Chondrocyte (in vitro differentiated cells): ENCODE data around the gene RAB33B. TPM values are rescaled to one million over a fixed set of nuclear protein-coding genes. Genes with fewer than 3 reads are reported as not detected.

ENCODE experiments used
- DNase-seq: peaks from one replicate; pipeline ENCODE4 v3.0.0; 2021; ENCODE audit warnings: mixed read lengths, low spot score
- H3K27ac Mint-ChIP-seq: one replicate; pipeline ENCODE4 v1.8.0; 2021; ENCODE audit warnings: mild to moderate bottlenecking, moderate library complexity, mixed read lengths; ENCODE audit not compliant: unreplicated experiment
- H3K27me3 Mint-ChIP-seq: 2 replicates; pipeline ENCODE4 v1.8.0; 2021; ENCODE audit warnings: low read depth, mixed read lengths
- H3K36me3 Mint-ChIP-seq: 2 replicates; pipeline ENCODE4 v1.8.0; 2021; ENCODE audit warnings: low read depth, mixed read lengths
- H3K4me1 Mint-ChIP-seq: 2 replicates; pipeline ENCODE4 v1.8.0; 2021; ENCODE audit warnings: low read depth, mild to moderate bottlenecking, mixed read lengths
- H3K4me3 Mint-ChIP-seq: one replicate; pipeline ENCODE4 v1.8.0; 2021; ENCODE audit warnings: mild to moderate bottlenecking, moderate library complexity, mixed read lengths; ENCODE audit not compliant: unreplicated experiment
- H3K9me3 Mint-ChIP-seq: 2 replicates; pipeline ENCODE4 v1.8.0; 2021; ENCODE audit warnings: low read depth, mixed read lengths
- CTCF ChIP-seq: fragments of 200-600 bp; sonication (generic); IDR thresholded peaks from 2 replicates; pipeline ENCODE4 v1.5.0; 2021; ENCODE audit warnings: antibody characterized with exemption, mild to moderate bottlenecking, moderate library complexity
- total RNA-seq: library from RNA; stranded (reverse); gene quantifications from 3 replicates; pipeline ENCODE4 v1.2.1, GENCODE V29; 2021

Gene RAB33B
- total RNA-seq, 1 donor from 2014 or later: 13.8 TPM

GRCh38 chr4:139521754-139522401, 68.0 kb downstream of the RAB33B start:
- H3K9me3 Mint-ChIP-seq: no peaks in the 10 kb centered on the region
- no peak overlapping the region for H3K4me3 Mint-ChIP-seq
- TF ChIP-seq CTCF: no peak
- DNase-seq: no peak
- H3K27me3 Mint-ChIP-seq: no peaks in the 10 kb centered on the region
- peaks cover 5% of the 10 kb centered on the region for H3K4me1 Mint-ChIP-seq
- H3K27ac Mint-ChIP-seq: peak overlapping the region; percentile 61
- peaks cover 32% of the 10 kb centered on the region for H3K36me3 Mint-ChIP-seq

- Mint-ChIP-seq H3K4me3 (no peak overlapping the region), H3K36me3 (peaks cover 30% of the 10 kb centered on the region), H3K27ac (no peak overlapping the region), H3K4me1 (peaks cover 5% of the 10 kb centered on the region), H3K9me3 (no peaks in the 10 kb centered on the region), H3K27me3 (no peaks in the 10 kb centered on the region)
- DNase-seq: no peak
- TF ChIP-seq CTCF: no peak
Measured at GRCh38 chr4:139522457-139522856, 68.5 kb downstream of the RAB33B start.

GRCh38 chr4:139523076-139523475, 69.2 kb downstream of the RAB33B start:
- Mint-ChIP-seq H3K9me3 (no peaks in the 10 kb centered on the region), H3K27me3 (no peaks in the 10 kb centered on the region), H3K27ac (peak overlapping the region; percentile 52), H3K36me3 (peaks cover 25% of the 10 kb centered on the region), H3K4me3 (no peak overlapping the region), H3K4me1 (peaks cover 5% of the 10 kb centered on the region)
- TF ChIP-seq CTCF: no peak
- no peak for DNase-seq

- TF ChIP-seq CTCF: no peak
- H3K27ac Mint-ChIP-seq: peak overlapping the region; percentile 6
- no peak overlapping the region for H3K4me3 Mint-ChIP-seq
- no peaks in the 10 kb centered on the region for H3K27me3 Mint-ChIP-seq
- peaks cover 5% of the 10 kb centered on the region for H3K4me1 Mint-ChIP-seq
- H3K36me3 Mint-ChIP-seq: peaks cover 25% of the 10 kb centered on the region
- no peak for DNase-seq
- H3K9me3 Mint-ChIP-seq: no peaks in the 10 kb centered on the region
Measured at GRCh38 chr4:139524062-139524631, 70.2 kb downstream of the RAB33B start.

- no peaks in the 10 kb centered on the region for H3K27me3 Mint-ChIP-seq
- H3K36me3 Mint-ChIP-seq: peaks cover 22% of the 10 kb centered on the region
- H3K4me1 Mint-ChIP-seq: peaks cover 5% of the 10 kb centered on the region
- H3K27ac Mint-ChIP-seq: no peak overlapping the region
- no peak overlapping the region for H3K4me3 Mint-ChIP-seq
- no peaks in the 10 kb centered on the region for H3K9me3 Mint-ChIP-seq
- DNase-seq: no peak
- TF ChIP-seq CTCF: no peak
Measured at GRCh38 chr4:139525414-139525813, 71.5 kb downstream of the RAB33B start.

Other genes with a start within 250 kb of the RAB33B start
- gene MGARP, start 173.9 kb upstream of the RAB33B start, total RNA-seq: 2.6 to 3.5 TPM (median 3.4 TPM) in 3 replicates
- gene NAA15, start 152.6 kb upstream of the RAB33B start, total RNA-seq: 35.3 to 44.1 TPM (median 35.5 TPM) in 3 replicates
- gene NDUFC1, start 151.6 kb upstream of the RAB33B start, total RNA-seq: 37.5 to 50.2 TPM (median 43.0 TPM) in 3 replicates
- gene SETD7, start 102.1 kb downstream of the RAB33B start, total RNA-seq: 56.0 to 63.6 TPM (median 56.3 TPM) in 3 replicates
- gene MGST2, start 211.7 kb downstream of the RAB33B start, total RNA-seq: 21.4 to 36.0 TPM (median 23.7 TPM) in 3 replicates